Activated T-helper 17 cell treated with anti-CD3 and anti-CD28 coated beads, Interleukin-2, amount 50 U/mL, for 72 hours (primary cell): ENCODE data around the gene MRPS33. TPM values are rescaled to one million over a fixed set of nuclear protein-coding genes. Genes with fewer than 3 reads are reported as not detected.
"Not testable (repeated sequence)": the region's sequence is repeated elsewhere in the genome, so short reads cannot be mapped to it uniquely, and the experiment has no call there.

ENCODE experiments used
- ATAC-seq: fragments of 150-1000 bp; cut with Tn5 transposase; replicated peaks from 2 replicates; pipeline ENCODE4 v1.10.0; 2021; ENCODE audit warnings: mild to moderate bottlenecking, moderate library complexity
- H3K27ac Mint-ChIP-seq: one replicate; pipeline ENCODE4 v1.8.0; 2022; ENCODE audit warnings: mixed read lengths
- H3K27me3 Mint-ChIP-seq: one replicate; pipeline ENCODE4 v1.8.0; 2022; ENCODE audit warnings: mixed read lengths
- H3K36me3 Mint-ChIP-seq: one replicate; pipeline ENCODE4 v1.8.0; 2022; ENCODE audit warnings: low read depth, mild to moderate bottlenecking, mixed read lengths
- H3K4me1 Mint-ChIP-seq: one replicate; pipeline ENCODE4 v1.8.0; 2022; ENCODE audit warnings: mixed read lengths
- H3K4me3 Mint-ChIP-seq: one replicate; pipeline ENCODE4 v1.8.0; 2022; ENCODE audit warnings: mild to moderate bottlenecking, mixed read lengths
- H3K9me3 Mint-ChIP-seq: one replicate; pipeline ENCODE4 v1.8.0; 2022; ENCODE audit warnings: mixed read lengths
- total RNA-seq, 2 donors: library from RNA; stranded (reverse); gene quantifications; one replicate each; pipeline ENCODE4 v1.2.3, GENCODE V29; 2022

The MRPS33 gene
- total RNA-seq: 10 to 100 TPM; 53.6 to 87.4 TPM

DNA sequence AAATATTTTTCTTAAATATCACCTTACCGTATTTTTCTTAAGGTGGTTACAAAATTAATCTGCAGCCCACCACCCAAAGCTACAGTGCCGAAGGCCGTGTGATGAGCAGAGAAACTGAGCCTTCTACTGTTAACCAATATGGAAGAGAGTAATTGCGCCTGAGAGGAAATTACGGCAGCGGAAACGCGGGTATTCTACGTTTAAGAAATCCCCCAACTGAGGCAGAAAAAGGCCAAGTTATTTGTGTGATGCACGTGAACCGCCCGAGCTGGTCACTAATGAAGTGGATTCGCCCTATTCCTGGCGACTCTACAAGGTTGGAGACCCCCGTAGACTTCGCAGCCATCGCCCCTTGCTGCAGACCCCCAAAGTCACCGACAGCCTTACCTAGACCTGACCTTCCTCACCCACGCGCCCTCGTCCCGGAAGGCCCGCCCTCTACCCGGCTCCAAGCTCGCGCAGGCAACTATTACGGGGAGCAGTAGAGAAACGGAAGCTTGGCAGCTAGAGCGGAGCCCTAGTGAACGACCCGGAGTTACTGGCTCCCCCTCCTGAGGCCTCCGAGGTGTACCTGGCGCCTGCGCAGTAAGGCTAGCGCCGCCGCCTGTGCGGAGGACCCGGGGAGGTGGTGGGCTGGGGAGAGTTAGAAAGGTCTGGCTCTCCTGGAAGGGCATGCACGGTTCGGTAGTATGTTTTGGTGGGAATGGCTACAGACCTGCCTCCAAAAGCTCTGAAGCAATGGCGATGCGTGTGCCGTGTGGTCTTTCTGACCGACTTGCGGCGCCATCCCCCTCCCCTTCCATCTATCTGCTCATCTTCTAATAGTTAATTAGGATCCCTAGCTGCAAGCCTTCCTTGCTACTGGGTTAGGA, at the start of gene MRPS33:
Gene MRPS33 (minus strand): TSS at position 429 of the 872 bp plus-strand sequence. CDS start 4,319 bp downstream, outside the sequence.
- Mint-ChIP-seq H3K27me3 (no peaks in the 10 kb centered on the region), H3K4me3 (peak within 1 kb of the TSS; percentile 96), H3K9me3 (no peaks in the 10 kb centered on the region), H3K27ac (peak within 1 kb of the TSS; percentile 97), H3K36me3 (peaks cover 25% of the 10 kb centered on the region), H3K4me1 (peaks cover 20% of the 10 kb centered on the region)
- peak; percentile 96 for ATAC-seq

DNA sequence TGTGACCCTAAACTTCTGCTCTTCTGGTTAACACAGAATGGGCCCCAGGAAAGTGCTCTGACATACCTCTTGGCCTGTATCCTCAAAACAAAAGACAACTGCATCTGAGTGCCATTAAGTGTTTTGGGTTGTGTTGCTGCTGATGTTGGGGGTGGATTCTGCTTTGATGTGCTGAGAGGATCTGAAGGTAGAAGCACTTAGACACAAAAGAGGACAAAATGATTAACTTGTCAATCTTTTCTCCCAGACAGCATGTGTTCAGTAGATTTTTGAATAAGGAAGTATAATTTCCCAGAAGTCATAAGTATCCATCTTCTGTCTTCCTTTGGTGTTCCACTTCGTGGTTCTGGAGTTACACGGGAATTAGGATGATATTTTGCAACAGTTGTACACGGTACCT, 43.0 kb upstream of the MRPS33 start:
- no peak for ATAC-seq
- no peak overlapping the region for H3K27ac Mint-ChIP-seq
- H3K36me3 Mint-ChIP-seq: no peaks in the 10 kb centered on the region
- H3K27me3 Mint-ChIP-seq: no peaks in the 10 kb centered on the region
- H3K4me3 Mint-ChIP-seq: no peak overlapping the region
- H3K9me3 Mint-ChIP-seq: no peaks in the 10 kb centered on the region
- peaks cover 12% of the 10 kb centered on the region for H3K4me1 Mint-ChIP-seq

DNA sequence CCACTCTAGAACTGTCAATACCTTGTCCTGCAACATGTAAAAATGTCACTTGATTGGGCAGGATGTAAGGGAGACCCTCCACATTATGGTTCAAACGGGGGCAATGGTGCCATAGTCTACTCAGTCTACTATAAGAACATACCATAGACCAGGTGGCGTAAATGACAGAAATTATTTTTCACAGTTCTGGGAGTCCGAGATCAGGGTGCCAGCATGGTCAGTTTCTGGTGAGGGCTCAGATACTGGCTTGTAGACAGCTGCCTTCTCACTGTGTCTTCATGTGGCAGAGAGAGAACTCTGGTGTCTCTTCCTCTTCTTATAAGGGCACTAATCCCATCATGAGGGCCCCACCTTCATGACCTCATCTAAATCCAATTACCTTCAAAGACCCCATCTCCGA, 40.4 kb upstream of the MRPS33 start:
- no peak overlapping the region for H3K4me3 Mint-ChIP-seq
- no peaks in the 10 kb centered on the region for H3K36me3 Mint-ChIP-seq

DNA sequence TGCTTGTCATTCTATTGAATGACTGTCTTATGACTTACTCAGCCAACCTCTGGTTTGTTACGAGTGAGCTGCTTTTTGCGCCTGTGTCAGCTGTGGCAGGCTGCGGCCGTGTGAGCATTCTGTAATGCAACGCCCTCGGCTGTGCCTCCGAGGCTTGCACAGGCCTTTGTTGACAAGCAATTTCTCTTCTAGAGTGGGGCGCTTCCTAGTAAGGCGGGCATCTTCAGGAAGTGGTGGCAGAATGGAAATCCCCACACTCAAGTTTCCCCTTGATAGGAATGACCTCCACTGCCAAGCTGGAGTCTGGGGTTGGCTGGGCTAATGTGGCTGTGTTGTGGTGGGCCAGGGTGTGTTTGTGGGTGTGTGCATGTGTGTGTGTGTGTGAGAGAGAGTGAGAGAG, 38.9 kb upstream of the MRPS33 start:
- Mint-ChIP-seq H3K27ac (peak overlapping the region; percentile 80), H3K9me3 (no peaks in the 10 kb centered on the region), H3K4me3 (peak overlapping the region; percentile 56), H3K4me1 (peaks cover 16% of the 10 kb centered on the region), H3K36me3 (no peaks in the 10 kb centered on the region), H3K27me3 (no peaks in the 10 kb centered on the region)
- peak; percentile 95 for ATAC-seq

More for the DNA sequence above, 40.4 kb upstream of the MRPS33 start:
- ATAC-seq: no peak
- peaks cover 16% of the 10 kb centered on the region for H3K4me1 Mint-ChIP-seq
- H3K27ac Mint-ChIP-seq: no peak overlapping the region
- no peaks in the 10 kb centered on the region for H3K9me3 Mint-ChIP-seq
- H3K27me3 Mint-ChIP-seq: no peaks in the 10 kb centered on the region

DNA sequence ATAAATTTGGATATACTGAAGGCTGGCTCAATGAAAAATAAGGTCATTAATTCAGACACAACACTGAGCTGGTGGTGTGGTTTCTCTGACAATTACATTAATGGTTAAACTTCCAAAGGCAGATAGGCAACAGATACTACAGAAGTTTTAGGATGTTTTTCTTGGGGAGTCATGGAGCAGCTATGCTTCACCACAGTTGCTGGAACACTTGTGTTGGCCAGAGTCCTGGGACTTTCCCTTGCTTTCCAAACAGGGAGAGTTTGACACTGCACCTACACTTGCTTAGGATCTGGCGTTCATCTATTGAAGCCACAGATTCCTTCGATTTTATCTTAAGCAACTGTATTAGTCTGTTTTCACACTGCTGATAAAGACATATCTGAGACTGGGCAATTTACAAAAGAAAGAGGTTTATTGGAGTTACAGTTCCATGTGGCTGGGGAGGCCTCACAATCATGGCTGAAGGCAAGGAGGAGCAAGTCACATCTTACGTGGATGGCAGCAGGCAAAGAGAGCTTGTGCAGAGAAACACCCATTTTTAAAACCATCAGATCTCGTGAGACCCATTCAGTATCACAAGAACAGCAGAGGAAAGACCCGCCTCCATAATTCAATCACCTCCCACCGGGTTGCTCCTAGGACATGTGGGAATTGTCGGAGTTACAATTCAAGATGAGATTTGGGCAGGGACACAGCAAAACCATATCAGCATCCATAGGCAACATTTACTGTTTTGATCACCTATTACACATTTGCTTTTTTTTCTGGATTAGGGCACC, 31.3 kb upstream of the MRPS33 start:
- Mint-ChIP-seq H3K27me3 (peaks cover 7% of the 10 kb centered on the region), H3K4me1 (no peaks in the 10 kb centered on the region), H3K27ac (no peak overlapping the region), H3K9me3 (no peaks in the 10 kb centered on the region), H3K36me3 (no peaks in the 10 kb centered on the region), H3K4me3 (no peak overlapping the region)
- ATAC-seq: no peak

DNA sequence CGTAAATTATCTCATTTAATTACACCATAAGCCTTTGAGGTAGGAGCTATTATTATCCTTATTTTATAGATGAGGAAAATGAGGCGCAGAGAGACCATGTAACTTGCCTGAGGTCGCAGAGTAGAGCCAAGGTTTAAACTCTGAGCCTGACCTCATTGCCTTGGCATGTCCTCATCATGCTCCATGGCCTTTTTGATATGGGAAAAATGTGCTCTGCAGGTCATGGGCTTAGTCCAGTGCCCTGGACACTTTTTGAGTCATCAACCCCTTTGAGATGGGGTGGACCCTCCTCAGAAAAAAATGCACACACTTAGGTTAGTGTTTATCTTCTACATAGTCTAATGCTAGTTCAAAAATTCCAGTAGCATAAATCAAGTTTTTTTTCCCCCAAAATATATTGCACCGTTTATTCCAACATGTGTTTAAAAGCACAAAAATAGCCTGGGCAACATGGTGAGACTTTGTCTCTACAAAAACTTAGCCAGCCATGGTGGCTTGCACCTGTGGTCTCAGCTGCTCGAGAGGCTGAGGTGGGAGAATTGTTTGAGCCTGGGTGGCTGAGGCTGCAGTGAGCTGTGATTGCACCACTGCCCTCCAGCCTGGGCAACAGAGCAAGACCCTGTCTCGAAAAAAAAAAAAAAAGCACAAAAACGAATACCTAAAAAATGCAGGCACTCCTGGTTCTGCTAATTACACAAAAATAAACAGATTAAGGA, 30.5 kb upstream of the MRPS33 start:
- Mint-ChIP-seq H3K27ac (no peak overlapping the region), H3K9me3 (no peaks in the 10 kb centered on the region), H3K27me3 (peaks cover 9% of the 10 kb centered on the region), H3K4me3 (no peak overlapping the region), H3K4me1 (no peaks in the 10 kb centered on the region), H3K36me3 (no peaks in the 10 kb centered on the region)
- no peak for ATAC-seq

DNA sequence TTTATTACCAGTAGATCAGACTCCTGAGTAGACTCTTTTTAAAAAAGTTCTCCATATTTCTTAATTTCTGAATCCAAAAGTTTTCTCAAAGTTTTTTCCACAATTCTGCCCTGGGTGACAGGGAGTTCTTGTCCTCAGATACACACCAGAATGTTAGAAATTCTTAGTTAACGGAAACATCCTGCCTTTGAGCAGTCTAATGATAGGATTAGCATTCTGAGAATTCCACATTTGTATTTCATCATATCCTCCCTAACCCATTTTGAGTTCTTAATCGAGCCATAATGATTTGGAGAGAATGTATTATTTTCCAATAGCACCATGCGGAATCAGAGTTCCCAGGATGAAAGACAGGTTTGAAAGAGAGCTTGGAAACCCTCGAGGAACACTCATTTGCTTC, 28.9 kb upstream of the MRPS33 start:
- Mint-ChIP-seq H3K9me3 (no peaks in the 10 kb centered on the region), H3K27ac (no peak overlapping the region), H3K27me3 (peaks cover 17% of the 10 kb centered on the region), H3K36me3 (no peaks in the 10 kb centered on the region), H3K4me1 (peaks cover 4% of the 10 kb centered on the region), H3K4me3 (no peak overlapping the region)
- no peak for ATAC-seq

DNA sequence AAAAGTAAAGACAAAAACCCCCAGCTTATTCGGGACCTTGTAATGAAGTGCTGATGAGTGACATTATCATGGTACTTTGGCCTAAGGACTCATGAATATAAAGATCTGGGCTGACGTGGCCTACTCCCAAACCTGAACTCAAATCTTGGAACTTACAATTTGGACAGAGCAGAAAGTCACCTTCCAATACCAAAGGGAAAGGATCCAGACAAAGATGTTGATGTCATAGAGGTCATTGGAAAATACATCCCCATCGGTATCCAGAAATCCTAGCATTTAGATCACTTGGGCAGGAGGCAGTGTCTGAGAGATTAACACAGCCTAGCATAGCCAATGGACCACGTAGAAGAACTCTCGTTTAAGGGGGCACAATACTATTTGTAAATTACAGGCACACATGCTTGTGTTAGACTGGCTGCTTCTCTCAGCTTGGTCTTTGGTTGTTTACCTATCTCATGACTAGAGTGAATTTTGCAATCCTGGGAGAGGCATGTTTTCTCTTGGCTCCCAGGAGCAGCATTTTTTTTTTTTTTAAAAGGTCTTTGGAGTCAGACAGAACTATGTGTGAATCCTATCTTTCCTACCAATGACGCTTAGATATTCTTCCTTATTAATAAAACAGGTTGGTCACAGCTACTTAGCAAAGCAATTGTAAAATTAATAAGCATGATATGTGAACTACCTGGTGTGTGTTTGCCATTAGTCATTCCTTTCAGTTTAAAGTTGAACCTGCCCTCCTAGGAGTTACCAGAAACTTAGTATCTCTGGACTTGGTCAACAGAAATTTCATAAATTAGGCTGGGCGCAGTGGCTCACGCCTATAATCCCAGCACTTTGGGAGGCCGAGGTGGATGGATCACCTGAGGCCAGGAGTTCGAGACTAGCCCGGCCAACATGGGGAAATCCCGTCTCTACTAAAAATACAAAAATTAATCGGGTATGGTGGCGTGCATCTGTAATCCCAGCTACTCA, 27.8 kb upstream of the MRPS33 start:
- Mint-ChIP-seq H3K27ac (no peak overlapping the region), H3K4me3 (no peak overlapping the region), H3K27me3 (peaks cover 17% of the 10 kb centered on the region), H3K9me3 (no peaks in the 10 kb centered on the region), H3K4me1 (peaks cover 4% of the 10 kb centered on the region), H3K36me3 (no peaks in the 10 kb centered on the region)
- no peak for ATAC-seq

DNA sequence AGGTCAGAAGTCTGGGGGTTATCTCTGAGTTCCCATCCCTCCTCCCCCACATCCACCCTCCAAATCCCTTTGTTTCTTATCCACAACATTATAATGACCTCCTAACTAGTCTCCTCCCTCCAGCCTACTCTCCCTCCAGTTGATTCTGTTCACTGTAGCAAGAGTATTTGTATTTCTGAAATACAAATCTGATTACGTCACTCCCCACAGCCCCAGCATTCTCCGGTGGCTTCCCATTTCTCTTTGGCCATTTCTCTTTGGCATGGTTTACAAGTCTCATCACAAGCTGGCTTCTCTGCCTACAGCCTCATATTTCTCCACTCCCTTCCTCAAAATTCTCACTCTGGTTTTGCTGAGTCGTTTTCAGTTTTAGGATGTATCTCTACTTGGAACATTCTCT, 24.6 kb upstream of the MRPS33 start:
- Mint-ChIP-seq H3K36me3 (no peaks in the 10 kb centered on the region), H3K9me3 (no peaks in the 10 kb centered on the region), H3K4me1 (peaks cover 4% of the 10 kb centered on the region), H3K27me3 (peaks cover 19% of the 10 kb centered on the region), H3K4me3 (no peak overlapping the region), H3K27ac (no peak overlapping the region)
- ATAC-seq: no peak

DNA sequence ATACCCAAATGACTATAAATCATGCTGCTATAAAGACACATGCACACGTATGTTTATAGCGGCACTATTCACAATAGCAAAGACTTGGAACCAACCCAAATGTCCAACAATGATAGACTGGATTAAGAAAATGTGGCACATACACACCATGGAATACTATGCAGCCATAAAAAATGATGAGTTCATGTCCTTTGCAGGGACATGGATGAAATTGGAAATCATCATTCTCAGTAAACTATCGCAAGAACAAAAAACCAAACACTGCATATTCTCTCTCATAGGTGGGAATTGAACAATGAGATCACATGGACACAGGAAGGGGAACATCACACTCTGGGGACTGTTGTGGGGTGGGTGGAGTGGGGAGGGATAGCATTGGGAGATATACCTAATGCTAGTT, 23.3 kb upstream of the MRPS33 start:
- H3K27me3 Mint-ChIP-seq: peaks cover 19% of the 10 kb centered on the region
- not testable (repeated sequence) for H3K27ac Mint-ChIP-seq, H3K4me3 Mint-ChIP-seq, H3K4me1 Mint-ChIP-seq, ATAC-seq, H3K36me3 Mint-ChIP-seq, H3K9me3 Mint-ChIP-seq

DNA sequence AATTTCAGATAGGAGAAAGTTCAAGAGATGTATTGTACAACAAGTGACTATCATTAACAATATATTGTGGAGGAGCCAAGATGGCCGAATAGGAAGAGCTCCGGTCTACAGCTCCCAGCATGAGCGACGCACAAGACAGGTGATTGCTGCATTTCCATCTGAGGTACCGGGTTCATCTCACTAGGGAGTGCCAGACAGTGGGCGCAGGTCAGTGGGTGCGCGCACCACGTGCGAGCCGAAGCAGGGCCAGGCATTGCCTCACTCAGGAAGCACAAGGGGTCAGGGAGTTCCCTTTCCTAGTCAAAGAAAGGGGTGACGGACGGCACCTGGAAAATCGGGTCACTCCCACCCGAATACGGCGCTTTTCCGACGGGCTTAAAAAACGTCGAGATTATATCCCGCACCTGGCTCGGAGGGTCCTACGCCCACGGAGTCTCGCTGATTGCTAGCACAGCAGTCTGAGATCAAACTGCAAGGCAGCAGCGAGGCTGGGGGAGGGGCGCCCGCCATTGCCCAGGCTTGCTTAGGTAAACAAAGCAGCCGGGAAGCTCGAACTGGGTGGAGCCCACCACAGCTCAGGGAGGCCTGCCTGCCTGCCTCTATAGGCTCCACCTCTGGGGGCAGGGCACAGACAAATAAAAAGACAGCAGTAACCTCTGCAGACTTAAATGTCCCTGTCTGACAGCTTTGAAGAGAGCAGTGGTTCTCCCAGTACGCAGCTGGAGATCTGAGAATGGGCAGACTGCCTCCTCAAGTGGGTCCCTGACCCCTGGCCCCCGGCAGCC, 18.0 kb upstream of the MRPS33 start:
- not testable (repeated sequence) for ATAC-seq, H3K27ac Mint-ChIP-seq, H3K4me3 Mint-ChIP-seq, H3K4me1 Mint-ChIP-seq, H3K9me3 Mint-ChIP-seq, H3K36me3 Mint-ChIP-seq
- peaks cover 27% of the 10 kb centered on the region for H3K27me3 Mint-ChIP-seq

DNA sequence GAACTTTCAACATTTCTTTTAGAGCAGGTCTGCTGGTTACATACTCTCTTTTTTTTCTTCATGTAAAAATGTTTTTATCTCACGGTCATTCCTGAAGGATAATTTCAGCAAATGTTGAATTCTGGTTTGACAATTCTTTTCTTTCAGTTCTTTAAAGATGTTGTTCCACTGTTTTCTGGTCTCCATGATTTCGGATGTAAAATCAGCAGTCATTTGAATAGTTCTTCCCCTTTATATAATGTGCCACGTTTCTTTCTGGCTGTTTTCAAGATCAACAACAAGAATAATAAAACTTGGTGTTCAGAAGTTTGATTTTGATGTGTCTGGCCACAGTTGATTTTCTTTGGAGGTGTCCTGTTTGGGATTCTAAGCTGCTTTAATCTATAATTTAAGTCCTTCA, 14.0 kb upstream of the MRPS33 start:
- H3K4me1 Mint-ChIP-seq: peaks cover 3% of the 10 kb centered on the region
- no peak for ATAC-seq
- no peak overlapping the region for H3K4me3 Mint-ChIP-seq
- H3K9me3 Mint-ChIP-seq: peaks cover 7% of the 10 kb centered on the region
- no peaks in the 10 kb centered on the region for H3K36me3 Mint-ChIP-seq
- H3K27ac Mint-ChIP-seq: no peak overlapping the region
- H3K27me3 Mint-ChIP-seq: peaks cover 21% of the 10 kb centered on the region

DNA sequence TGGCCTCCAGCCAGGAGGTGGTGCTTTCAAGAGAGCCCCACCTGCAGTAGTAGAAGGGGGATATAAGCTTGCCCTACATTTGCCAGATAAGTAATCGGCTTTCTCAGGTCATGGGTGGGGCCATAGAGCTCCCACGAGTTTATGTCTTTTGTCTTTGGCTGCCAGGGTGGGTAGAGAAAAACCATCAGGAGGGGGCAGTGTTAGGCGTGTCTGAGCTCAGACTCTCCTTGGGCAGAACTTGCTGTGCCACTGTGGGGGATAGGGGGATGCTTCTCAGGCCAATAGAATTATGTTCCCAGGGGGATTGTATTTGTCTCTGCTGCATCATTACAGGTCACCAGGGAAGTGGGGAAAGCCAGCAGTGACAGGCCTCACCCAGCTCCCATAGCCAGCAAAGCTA, 12.3 kb upstream of the MRPS33 start:
- Mint-ChIP-seq H3K9me3 (peaks cover 7% of the 10 kb centered on the region), H3K4me3 (no peak overlapping the region), H3K4me1 (peaks cover 11% of the 10 kb centered on the region), H3K36me3 (no peaks in the 10 kb centered on the region), H3K27ac (no peak overlapping the region), H3K27me3 (peaks cover 16% of the 10 kb centered on the region)
- ATAC-seq: no peak
